A549 (cell line): ENCODE results near the gene INPP5F. TPM values are rescaled to one million over a fixed set of nuclear protein-coding genes. Genes with fewer than 3 reads are reported as not detected.

Experiments used
- ATAC-seq, 2 experiments: fragments of 200-7000 bp in 1 of 2; fragments of >200 bp in 1 of 2; cut with Nextera tagmentation in 1 of 2; cut with Tn5 transposase in 1 of 2; 3 replicates each; pipeline versions ENCODE4 v1.8.0 to v1.9.1; 2018 to 2020; ENCODE audit warnings: mild to moderate bottlenecking in 1 of 2, moderate library complexity in 1 of 2
- CTCF ChIA-PET: fragments of 300-600 bp; sonication (Branson Sonifier 250); formaldehyde crosslinking; extraction: SDS; loops from one replicate; lab custom pipeline; 2021; ENCODE audit warnings: antibody characterized with exemption, inconsistent platforms; lab: Yijun Ruan, JAX
- POLR2A ChIA-PET: fragments of 350-600 bp; formaldehyde crosslinking; extraction: SDS; loops from one replicate; lab custom pipeline; 2021; ENCODE audit warnings: antibody characterized with exemption, inconsistent platforms; lab: Yijun Ruan, JAX
- DNase-seq, 2 experiments: peaks; one replicate each; pipeline versions ENCODE4 v3.0.0 to v3.0.0-alpha.2; 2011 to 2016; ENCODE audit warnings: low read depth in 1 of 2, low spot score in 1 of 2
- FAIRE-seq: peaks from 2 replicates; lab custom pipeline; 2011; peaks lifted over from hg19 to GRCh38; lab: Jason Lieb, UNC
- H3K27ac ChIP-seq, 2 experiments: fragments of >200 bp; sonication (Bioruptor Twin); formaldehyde crosslinking; 3 replicates each; pipeline ENCODE4 v1.5.1; 2016 to 2017
- H3K4me1 ChIP-seq: fragments of >200 bp; sonication (Bioruptor Twin); formaldehyde crosslinking; 3 replicates; pipeline ENCODE4 v1.6.1; 2016
- H3K4me2 ChIP-seq: fragments of >200 bp; sonication (Bioruptor Twin); formaldehyde crosslinking; 3 replicates; pipeline ENCODE4 v1.6.1; 2016
- H3K4me3 ChIP-seq: fragments of >200 bp; sonication (Bioruptor Twin); formaldehyde crosslinking; 3 replicates; pipeline ENCODE4 v1.5.1; 2016
- H3K9me3 ChIP-seq: fragments of >200 bp; sonication (Bioruptor Twin); formaldehyde crosslinking; 3 replicates; pipeline ENCODE4 v1.6.1; 2016
- ATOH8 ChIP-seq: fragments of 250-450 bp; sonication (Bioruptor Pico); IDR thresholded peaks from 2 replicates; pipeline ENCODE4 v1.5.0; 2020; ENCODE audit warnings: low read depth, mild to moderate bottlenecking, moderate library complexity
- BCL3 ChIP-seq: fragments of >200 bp; sonication (Bioruptor Twin); formaldehyde crosslinking; IDR thresholded peaks from 3 replicates; pipeline ENCODE4 v1.6.1; 2016
- CBX2 ChIP-seq: fragments of 200-600 bp; sonication (generic); IDR thresholded peaks from 2 replicates; pipeline ENCODE4 v1.6.1; 2016; ENCODE audit warnings: low read depth, mild to moderate bottlenecking, borderline replicate concordance
- CBX8 ChIP-seq: fragments of 200-600 bp; sonication (generic); IDR thresholded peaks from 2 replicates; pipeline ENCODE4 v1.6.1; 2016
- CEBPB ChIP-seq, 2 experiments: fragments of >200 bp in 1 of 2; sonication (Bioruptor Twin) in 1 of 2; formaldehyde crosslinking in 1 of 2; IDR thresholded peaks; 2 replicates each; pipeline ENCODE4 v1.6.1; 2012 to 2016
- CHD2 ChIP-seq: fragments of 150-350 bp; IDR thresholded peaks from 2 replicates; pipeline ENCODE4 v1.6.1; 2014; ENCODE audit warnings: low read length; ENCODE audit not compliant: partially characterized antibody
- EHMT2 ChIP-seq: fragments of 200-600 bp; sonication (generic); IDR thresholded peaks from 2 replicates; pipeline ENCODE4 v1.6.1; 2016; ENCODE audit warnings: antibody characterized with exemption, low read depth, mild to moderate bottlenecking, moderate library complexity
- EP300 ChIP-seq, 2 experiments: fragments of >200 bp; sonication (Bioruptor Twin); formaldehyde crosslinking; IDR thresholded peaks; 2 replicates in 1 of 2; 3 replicates in 1 of 2; pipeline ENCODE4 v1.6.1; 2016 to 2017
- ESRRA ChIP-seq: fragments of 150-350 bp; IDR thresholded peaks from 2 replicates; pipeline ENCODE4 v1.6.1; 2014; ENCODE audit warnings: mild to moderate bottlenecking, low read length, borderline replicate concordance
- FOSB ChIP-seq: fragments of 250-450 bp; sonication (Bioruptor Pico); IDR thresholded peaks from 2 replicates; pipeline ENCODE4 v1.5.0; 2020; ENCODE audit warnings: mild to moderate bottlenecking, moderate library complexity
- GATA3 ChIP-seq: IDR thresholded peaks from 2 replicates; pipeline ENCODE4 v1.6.1; 2012; ENCODE audit warnings: borderline replicate concordance
- HDAC2 ChIP-seq: fragments of 200-600 bp; sonication (generic); IDR thresholded peaks from 2 replicates; pipeline ENCODE4 v1.6.1; 2016
- HMGXB4 ChIP-seq: fragments of 250-450 bp; sonication (Bioruptor Pico); IDR thresholded peaks from 2 replicates; pipeline ENCODE4 v1.5.0; 2021; ENCODE audit warnings: mild to moderate bottlenecking, moderate library complexity, borderline replicate concordance
- JUN ChIP-seq, 2 experiments: fragments of >200 bp; sonication (Bioruptor Twin); formaldehyde crosslinking; IDR thresholded peaks; 2 replicates in 1 of 2; 3 replicates in 1 of 2; pipeline ENCODE4 v1.6.1; 2016 to 2017
- KDM1A ChIP-seq: fragments of 200-600 bp; sonication (generic); IDR thresholded peaks from 2 replicates; pipeline ENCODE4 v1.6.1; 2016; ENCODE audit warnings: low read depth, mild to moderate bottlenecking
- MAX ChIP-seq: IDR thresholded peaks from 2 replicates; pipeline ENCODE4 v1.6.1; 2012
- MYC ChIP-seq: IDR thresholded peaks from 2 replicates; pipeline ENCODE4 v1.6.1; 2012; ENCODE audit warnings: mild to moderate bottlenecking, inconsistent platforms, low read length, improper control_type of control experiment, borderline replicate concordance
- NFE2L2 ChIP-seq: fragments of 150-350 bp; conservative IDR thresholded peaks from 2 replicates; pipeline ENCODE4 v1.6.1; 2014; ENCODE audit warnings: low read length
- NPAS2 ChIP-seq: fragments of 250-450 bp; sonication (Bioruptor Pico); IDR thresholded peaks from 2 replicates; pipeline ENCODE4 v1.8.0; 2022; ENCODE audit warnings: mild to moderate bottlenecking, moderate library complexity, borderline replicate concordance
- POLR2A ChIP-seq: IDR thresholded peaks from 2 replicates; pipeline ENCODE4 v1.6.1; 2012; ENCODE audit warnings: mild to moderate bottlenecking, low read length
- REST ChIP-seq: fragments of 200-600 bp; sonication (generic); IDR thresholded peaks from 2 replicates; pipeline ENCODE4 v1.6.1; 2016; ENCODE audit warnings: antibody characterized with exemption, mild to moderate bottlenecking, moderate library complexity
- SMC3 ChIP-seq: fragments of >200 bp; sonication (Bioruptor Twin); formaldehyde crosslinking; IDR thresholded peaks from 3 replicates; pipeline ENCODE4 v1.6.1; 2018; ENCODE audit warnings: inconsistent platforms
- TP53 ChIP-seq: fragments of 250-450 bp; sonication (Bioruptor Pico); IDR thresholded peaks from 2 replicates; pipeline ENCODE4 v1.5.0; 2021; ENCODE audit warnings: mild to moderate bottlenecking, moderate library complexity
- ZNF302 ChIP-seq: fragments of 250-450 bp; sonication (Bioruptor Pico); IDR thresholded peaks from 2 replicates; pipeline ENCODE4 v1.9.0; 2021; ENCODE audit warnings: inconsistent platforms, mild to moderate bottlenecking, moderate library complexity
- whole genome bisulfite sequencing: methylation state at CpG from one replicate; pipeline ENCODE4 v1.1.6; 2017; ENCODE audit errors: missing lambda C conversion rate; 5-methylcytosine and 5-hydroxymethylcytosine counted together
- polyA plus RNA-seq, 4 experiments: library from polyadenylated mRNA; depleted of rRNA in 3 of 4; stranded (reverse); fragments of >200 nt; fragmentation: RNase III in 1 of 4; extraction: RNeasy Plus Mini Kit Qiagen cat#74134 plus additional on column Dnase treatment in 1 of 4; gene quantifications; 2 replicates in 3 of 4; 3 replicates in 1 of 4; pipeline ENCODE4 v1.2.3, GENCODE V29; 2011 to 2017

INPP5F gene
- polyA plus RNA-seq, 2 of the 4 experiments (the other 2 are of a cell fraction), result 5.6 to 7.7 TPM

GRCh38 chr10:119740096-119740495 is 14.2 kb downstream of the INPP5F start (continued):
- no peak for TF ChIP-seq SMC3
- TF ChIP-seq REST, result no peak
- no peak for TF ChIP-seq NPAS2
- TF ChIP-seq FOSB, result no peak

- DNase-seq, result no peak
- peak; percentile 59 to 66; a peak in 3 of 6 replicates for ATAC-seq
- peak overlapping the region; percentile 49; the same call in 2 of the 3 replicates for H3K4me2 ChIP-seq
- WGBS, result 53% methylated on average over 8 of the region's 8 CpGs
- no peak overlapping the region for H3K27ac ChIP-seq
- H3K4me1 ChIP-seq, result peaks cover 14% of the 10 kb centered on the region
- no peak for TF ChIP-seq MAX
- no peak for TF ChIP-seq HDAC2
- no peak for TF ChIP-seq CBX8
- no peak for TF ChIP-seq MYC
- TF ChIP-seq CHD2, result no peak
- no peak for TF ChIP-seq EP300 (IDR thresholded peaks at IDR 0.05)
- no peak for TF ChIP-seq POLR2A
- TF ChIP-seq NPAS2, result no peak
- no peak for TF ChIP-seq NFE2L2
- no peak for TF ChIP-seq CEBPB (IDR thresholded peaks at IDR 0.05)
- TF ChIP-seq EHMT2, result no peak
- no peak for TF ChIP-seq BCL3
- no peak for TF ChIP-seq CBX2
- TF ChIP-seq FOSB, result no peak
- H3K4me3 ChIP-seq, result no peak overlapping the region
- H3K9me3 ChIP-seq, result no peaks in the 10 kb centered on the region
- no peak for FAIRE-seq
- CTCF ChIA-PET, result interaction anchor here (0.5 to 9.1 kb wide), 7 partner anchors 7 to 135 kb away, joined by 3 to 83 read pairs (median 8); partner anchors contain the start of gene INPP5F
- POLR2A ChIA-PET, result no interaction called here
Observed at GRCh38 chr10:119742947-119743648, 17.2 kb downstream of the INPP5F start.

- ATAC-seq (no peak), FAIRE-seq (no peak), DNase-seq (no peak)
- 89% methylated on average over 9 of the region's 12 CpGs for WGBS
- Histone ChIP-seq H3K27ac (no peak overlapping the region), H3K4me3 (no peak overlapping the region), H3K9me3 (no peaks in the 10 kb centered on the region), H3K4me2 (no peak overlapping the region), H3K4me1 (peaks cover 10% of the 10 kb centered on the region)
- CTCF ChIA-PET, result interaction anchor here (0.8 to 6.8 kb wide), 9 partner anchors 9 to 140 kb away, joined by 3 to 102 read pairs (median 4); no protein-coding TSS in a partner anchor
- POLR2A ChIA-PET, result no interaction called here
- TF ChIP-seq ESRRA (no peak), JUN (IDR thresholded peaks at IDR 0.05) (no peak), KDM1A (no peak), REST (no peak), HDAC2 (no peak), ZNF302 (CRISPR knock-in tag) (no peak), MYC (no peak), HMGXB4 (no peak), TP53 (no peak), ATOH8 (CRISPR knock-in tag) (no peak), GATA3 (no peak)
Observed at GRCh38 chr10:119747940-119748339, 22.1 kb downstream of the INPP5F start.
